HG03342 (cell line): ENCODE data around the gene EIPR1.

Source experiments
- ATAC-seq: cut with Tn5 transposase; IDR thresholded peaks from one replicate; pipeline ENCODE4 v1.9.1; 2021; ENCODE audit warnings: mild to moderate bottlenecking, moderate library complexity; ENCODE audit not compliant: unreplicated experiment

EIPR1 gene

GRCh38 chr2:3168230-3168891, 209.3 kb downstream of the EIPR1 start:
- no peak for ATAC-seq

DNA sequence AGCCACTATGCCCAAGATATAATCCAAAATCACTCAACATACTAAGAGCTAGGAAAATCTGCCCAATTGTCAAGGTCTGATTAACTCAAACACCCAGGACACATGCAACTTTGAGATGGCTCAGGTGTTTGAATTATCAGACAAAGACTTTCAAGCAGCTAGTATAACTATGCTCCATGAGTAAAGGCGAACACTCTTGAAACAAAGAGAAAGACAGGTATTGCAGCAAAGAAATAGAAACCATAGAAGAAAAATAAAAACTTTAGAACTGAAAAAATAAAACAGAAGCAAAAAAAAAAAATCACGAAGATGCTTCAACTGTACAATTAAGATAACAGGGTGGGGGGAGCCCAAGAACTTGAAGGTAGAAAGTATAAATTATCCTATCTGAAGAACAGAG, 214.2 kb downstream of the EIPR1 start:
- no peak for ATAC-seq

DNA sequence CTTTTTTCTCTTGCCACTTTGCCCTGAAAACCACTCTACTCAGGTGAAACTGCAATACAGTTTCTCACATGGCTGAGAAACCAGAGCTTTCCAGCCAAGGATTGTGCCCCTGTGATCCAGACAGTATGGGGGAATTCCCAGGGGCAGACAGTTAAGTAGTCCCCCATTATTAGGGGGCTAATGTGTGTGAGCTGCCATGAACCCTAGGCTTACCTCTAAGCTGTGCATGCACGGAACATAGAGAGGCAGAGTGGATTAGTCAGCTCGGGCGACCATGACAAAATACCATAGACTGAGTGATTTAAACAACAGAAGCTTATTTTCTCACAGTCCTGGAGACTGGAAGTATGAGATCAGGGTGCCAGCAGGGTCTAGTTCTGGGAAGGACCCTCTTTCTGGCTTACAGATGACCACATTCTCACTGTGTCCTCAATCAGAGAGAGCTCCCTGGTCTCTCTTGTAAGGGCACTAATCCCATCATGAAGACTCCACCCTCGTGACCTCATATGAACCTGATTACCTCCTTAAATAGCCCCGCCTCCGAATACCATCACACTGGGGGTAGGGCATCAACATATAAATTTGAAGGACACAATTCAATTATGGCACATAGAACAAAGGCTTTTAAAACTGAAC, 215.1 kb downstream of the EIPR1 start:
- no peak for ATAC-seq

DNA sequence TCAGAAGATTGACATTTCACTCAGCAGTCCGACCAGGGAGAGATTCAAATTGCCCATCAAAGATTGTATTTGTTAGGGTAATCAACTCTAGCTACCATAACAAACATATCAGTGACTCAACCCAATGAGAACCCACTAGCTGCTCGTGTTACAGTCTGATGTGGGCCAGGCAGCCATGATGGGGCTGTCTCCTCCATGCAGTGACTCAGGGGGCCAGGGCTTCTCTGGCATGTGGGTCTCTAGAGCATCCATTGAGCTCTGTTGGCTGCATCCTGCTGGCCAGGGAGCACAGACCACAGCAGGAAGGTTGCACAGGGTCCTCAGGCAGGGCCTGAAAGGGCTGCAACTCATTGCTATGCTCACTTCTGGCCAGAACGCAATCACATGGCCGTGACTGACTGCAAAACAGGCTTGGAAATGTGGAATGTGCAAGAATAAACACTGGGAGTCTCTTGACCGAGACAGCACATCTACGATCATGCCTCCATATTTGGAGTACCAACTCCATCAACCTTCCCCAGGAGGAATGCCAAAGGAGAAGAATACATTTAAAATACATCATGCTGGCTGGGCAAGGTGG, 216.8 kb downstream of the EIPR1 start:
- ATAC-seq, result no peak

- no peak for ATAC-seq
Observed at GRCh38 chr2:3159782-3160545, 217.7 kb downstream of the EIPR1 start.

- no peak for ATAC-seq
Observed at GRCh38 chr2:3154700-3155099, 222.9 kb downstream of the EIPR1 start.

GRCh38 chr2:3154146-3154545, 223.5 kb downstream of the EIPR1 start:
- no peak for ATAC-seq

GRCh38 chr2:3151153-3151918, 226.3 kb downstream of the EIPR1 start:
- ATAC-seq, result peak; percentile 47

DNA sequence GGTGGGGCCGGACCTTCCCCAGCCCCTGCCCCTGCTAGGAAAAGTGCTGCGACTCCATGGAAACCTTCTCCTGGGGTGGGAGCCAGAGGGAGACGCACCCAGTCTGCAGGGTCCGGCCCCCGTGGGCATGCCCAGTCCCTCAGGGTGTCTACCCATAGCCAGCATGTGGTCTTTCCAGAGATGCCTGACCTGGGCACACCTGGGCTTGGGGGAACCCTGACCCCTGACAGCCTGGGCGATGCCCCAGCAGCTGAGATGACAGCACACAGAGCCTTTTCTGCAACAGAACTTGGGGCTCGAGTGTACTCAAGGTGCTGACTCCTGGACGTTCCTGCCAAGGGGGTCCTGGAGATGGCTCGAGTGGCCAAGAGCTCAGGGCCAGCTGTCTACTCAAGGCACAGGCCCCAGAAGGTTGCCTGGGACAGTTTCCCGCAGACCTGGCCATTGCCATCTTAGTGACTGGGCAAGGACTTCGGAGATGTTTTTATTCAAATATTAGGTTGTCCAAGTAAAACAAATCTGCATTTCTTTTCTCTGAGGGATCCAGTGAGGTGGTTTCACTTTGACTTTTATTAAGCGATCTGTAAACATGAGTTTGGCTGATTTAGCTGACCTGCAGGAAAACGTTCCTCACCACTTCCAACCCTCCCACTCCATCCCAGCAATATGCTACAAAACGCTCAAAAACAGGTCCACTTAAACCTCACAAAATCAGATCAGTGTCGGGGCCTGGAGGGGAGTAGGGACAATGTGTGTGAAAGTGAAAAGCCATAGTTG, 228.0 kb downstream of the EIPR1 start:
- no peak for ATAC-seq

DNA sequence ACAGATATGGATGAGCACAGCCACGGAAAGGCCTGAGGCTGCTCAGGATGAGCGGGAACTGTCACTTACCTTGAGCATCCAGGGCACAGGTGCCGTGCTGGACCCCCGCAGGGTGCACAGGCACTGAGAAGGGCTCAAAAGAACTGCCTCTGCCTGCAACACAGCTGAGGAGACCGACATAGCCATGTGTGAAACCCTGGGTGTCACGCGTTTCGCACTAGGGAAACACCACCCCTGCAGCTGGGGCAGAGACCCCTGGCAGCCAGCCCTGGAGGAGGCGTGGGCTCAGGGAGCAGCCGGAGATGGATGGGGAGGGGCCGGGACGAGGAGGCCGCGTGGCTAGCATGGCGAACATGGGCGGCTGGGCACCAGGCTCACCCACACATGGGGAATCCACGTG, 228.9 kb downstream of the EIPR1 start:
- ATAC-seq, result no peak

- no peak for ATAC-seq
Observed at GRCh38 chr2:3147651-3148530, 229.7 kb downstream of the EIPR1 start.

- no peak for ATAC-seq
Observed at GRCh38 chr2:3146772-3147650, 230.6 kb downstream of the EIPR1 start.

GRCh38 chr2:3146175-3146574, 231.4 kb downstream of the EIPR1 start:
- no peak for ATAC-seq

- ATAC-seq, result no peak
Observed at GRCh38 chr2:3145471-3146021, 232.1 kb downstream of the EIPR1 start.

- no peak for ATAC-seq
Observed at GRCh38 chr2:3144856-3145255, 232.8 kb downstream of the EIPR1 start.

DNA sequence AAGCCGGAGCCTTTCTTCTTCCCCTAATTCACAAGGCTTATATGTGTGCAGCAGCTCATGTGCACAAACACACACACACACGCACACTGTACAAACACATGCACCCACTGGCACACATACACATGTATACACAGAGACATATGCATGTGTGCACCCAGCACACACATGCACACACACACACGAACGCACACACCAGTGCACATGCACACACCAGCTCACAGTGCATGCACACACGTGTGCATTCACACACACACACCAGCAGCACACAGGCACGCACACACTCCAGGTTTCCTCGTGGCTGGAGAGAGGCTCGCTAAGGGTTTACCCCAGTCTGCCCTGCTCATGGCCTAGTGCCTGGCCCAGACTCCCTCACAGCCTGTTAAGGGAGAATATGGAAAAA, 234.0 kb downstream of the EIPR1 start:
- ATAC-seq, result no peak

DNA sequence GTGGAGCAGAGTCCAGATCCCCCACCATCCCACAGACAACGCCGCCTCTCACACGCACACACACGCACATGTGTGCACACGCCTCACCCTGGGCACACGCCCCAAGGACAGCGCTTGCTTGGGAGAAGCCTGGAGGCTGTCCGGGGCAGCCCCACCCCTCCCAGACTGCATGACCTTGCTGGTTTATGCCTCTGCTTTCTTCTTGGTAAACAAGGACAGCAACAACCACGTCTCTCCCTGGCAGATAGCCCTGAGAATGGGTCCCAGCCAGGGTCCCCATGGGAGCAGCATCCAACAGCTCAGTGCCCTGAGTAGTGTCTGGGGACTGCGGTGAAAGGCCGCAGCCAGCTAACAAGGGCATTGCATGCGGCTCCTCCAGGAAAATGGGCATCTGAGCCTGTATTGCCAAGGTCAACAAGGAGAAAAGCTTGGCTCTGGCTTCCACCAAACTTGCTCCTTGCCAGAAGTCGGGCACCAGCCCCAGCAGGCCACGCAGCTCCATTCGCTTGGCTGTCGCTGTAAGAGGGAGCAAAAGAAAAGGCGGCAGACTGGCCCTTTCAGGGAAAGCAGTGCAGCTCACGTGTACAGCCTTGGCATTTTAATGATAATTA, 234.6 kb downstream of the EIPR1 start:
- ATAC-seq, result no peak

GRCh38 chr2:3142210-3142609, 235.4 kb downstream of the EIPR1 start:
- no peak for ATAC-seq
